RKO (cell line): ENCODE results near the gene MAGOHB.

Source experiments
- DNase-seq: peaks from one replicate; pipeline ENCODE4 v3.0.0-alpha.2; 2016; ENCODE audit warnings: low spot score

MAGOHB gene

GRCh38 chr12:10554756-10555481, 58.5 kb downstream of the MAGOHB start:
- no peak for DNase-seq

GRCh38 chr12:10554228-10554755, 59.1 kb downstream of the MAGOHB start:
- no peak for DNase-seq
